Sigmoid colon (tissue), 7 donors: ENCODE measurements around the gene ZFPL1. TPM values are rescaled to one million over a fixed set of nuclear protein-coding genes. Genes with fewer than 3 reads are reported as not detected.

Experiments
- DNase-seq: peaks from one replicate; pipeline ENCODE4 v3.0.0-alpha.2; 2019
- H3K27ac ChIP-seq, 4 donors: fragments of 200-600 bp; sonication (generic); one replicate each; pipeline ENCODE4 v1.5.1; 2016 to 2019; ENCODE audit warnings: mild to moderate bottlenecking in 1 of 4
- H3K27me3 ChIP-seq, 3 donors: fragments of 200-600 bp; sonication (generic); one replicate each; pipeline ENCODE4 v1.5.1; 2019; ENCODE audit warnings: mild to moderate bottlenecking in 1 of 3
- H3K36me3 ChIP-seq, 4 donors: fragments of 200-600 bp; sonication (generic); one replicate each; pipeline ENCODE4 v1.5.1; 2016 to 2019
- H3K4me1 ChIP-seq, 4 donors: fragments of 200-600 bp; sonication (generic); one replicate each; pipeline ENCODE4 v1.5.1; 2017 to 2019
- H3K4me3 ChIP-seq, 4 donors: fragments of 200-600 bp; sonication (generic); one replicate each; pipeline ENCODE4 v1.5.1; 2017 to 2019; ENCODE audit warnings: mild to moderate bottlenecking in 2 of 4, moderate library complexity in 1 of 4
- H3K9me3 ChIP-seq, 4 donors: fragments of 200-600 bp in 3 of 4; sonication (generic) in 3 of 4; one replicate each; pipeline versions ENCODE4 v1.5.1 to v1.6.1; 2013 to 2019
- CTCF ChIP-seq, 4 experiments: fragments of 450-650 bp in 3 of 4; fragments of 200-600 bp in 1 of 4; IDR thresholded peaks; one replicate each; pipeline ENCODE4 v1.5.1; 2016 to 2019; ENCODE audit warnings: antibody characterized with exemption in 4 of 4, mild to moderate bottlenecking in 3 of 4, moderate library complexity in 2 of 4
- EP300 ChIP-seq, 4 donors: sonication (generic); formaldehyde crosslinking; IDR thresholded peaks; one replicate each; pipeline ENCODE4 v1.6.1; 2017; ENCODE audit warnings: antibody characterized with exemption in 4 of 4
- POLR2A ChIP-seq, 2 donors: fragments of 450-650 bp; IDR thresholded peaks; one replicate each; pipeline ENCODE4 v1.6.1; 2016; ENCODE audit warnings: antibody characterized with exemption in 2 of 2, mild to moderate bottlenecking in 2 of 2, moderate library complexity in 2 of 2
- POLR2AphosphoS5 ChIP-seq, 4 donors: sonication (generic); formaldehyde crosslinking; IDR thresholded peaks; one replicate each; pipeline ENCODE4 v1.6.1; 2017; ENCODE audit warnings: antibody characterized with exemption in 4 of 4
- WGBS, 2 donors: extraction: QIAGEN DNeasy Blood & Tissue Kit; methylation state at CpG; one replicate each; pipeline ENCODE4 v1.1.7; 2013; 5-methylcytosine and 5-hydroxymethylcytosine counted together
- intact Hi-C: fragments of 100-400 bp; cut with DNase I; formaldehyde crosslinking; loops from one replicate; pipeline ENCODE4 v1.15.1; 2023
- polyA plus RNA-seq, 3 donors: library from polyadenylated mRNA; stranded (reverse); fragments of 200-250 nt; gene quantifications; one replicate each; pipeline ENCODE4 v1.2.3, GENCODE V29; 2013
- total RNA-seq, 4 donors: library from RNA; depleted of rRNA; stranded (reverse); fragments of >200 nt; gene quantifications; one replicate each; pipeline ENCODE4 v1.1.0, GENCODE V29; 2016
- donor health status: healthy with polysubstance abuse.
- donor health status: Bipolar disorder and iron deficiency.
- donor health status: healthy.

Gene ZFPL1
- total and polyA plus RNA-seq, 7 donors = 26.1 to 61.5 (median 38.8) TPM

GRCh38 chr11:65111159-65111743 lies 27.2 kb downstream of the ZFPL1 start:
- peak overlapping the region; percentile 81 to 85 (median 82) for H3K27ac ChIP-seq
- no peak for DNase-seq
- H3K4me1 ChIP-seq = peaks cover 0 to 49% (median 41%) of the 10 kb centered on the region in 4 donors
- TF ChIP-seq POLR2A (IDR thresholded peaks at IDR 0.05) = no peak
- no peak for TF ChIP-seq EP300 (IDR thresholded peaks at IDR 0.05)
- TF ChIP-seq CTCF (IDR thresholded peaks at IDR 0.05) = no peak
- no peak for TF ChIP-seq POLR2AphosphoS5 (IDR thresholded peaks at IDR 0.05)
- 63 to 66% methylated on average over 31 of the region's 31 CpGs for WGBS, 2 donors
- H3K27me3 ChIP-seq = no peaks in the 10 kb centered on the region
- H3K36me3 ChIP-seq = peaks cover 9 to 39% (median 18%) of the 10 kb centered on the region in 4 donors
- intact Hi-C loops = loop anchor here (2.0 to 10.0 kb wide), 4 partner anchors 14 to 504 kb away; partner anchors contain the start of genes CAPN1, CDC42BPG, MAP3K11 and PCNX3
- peak overlapping the region in 3 of 4 donors; percentile 49 to 58 (median 49) for H3K4me3 ChIP-seq
- no peaks in the 10 kb centered on the region for H3K9me3 ChIP-seq

GRCh38 chr11:65111744-65112545 lies 27.9 kb downstream of the ZFPL1 start, which contains the start of gene TM7SF2:
Gene TM7SF2, plus strand, starts transcription at chr11:65111872. Its CDS starts 144 bp downstream, at chr11:65112016.
- peaks cover 9 to 39% (median 18%) of the 10 kb centered on the region in 4 donors for H3K36me3 ChIP-seq
- H3K27me3 ChIP-seq = no peaks in the 10 kb centered on the region
- H3K4me3 ChIP-seq = peak within 1 kb of the TSS; percentile 35 to 58 (median 49)
- DNase-seq = peak; percentile 98
- 1% methylated on average over 64 of the region's 64 CpGs for WGBS, 2 donors
- no peaks in the 10 kb centered on the region for H3K9me3 ChIP-seq
- no peak for TF ChIP-seq EP300 (IDR thresholded peaks at IDR 0.05)
- TF ChIP-seq POLR2A (IDR thresholded peaks at IDR 0.05) = peak; percentile 59 to 80
- TF ChIP-seq POLR2AphosphoS5 (IDR thresholded peaks at IDR 0.05) = peak; percentile 89 to 94 (median 90)
- H3K4me1 ChIP-seq = peaks cover 0 to 56% (median 48%) of the 10 kb centered on the region in 4 donors
- H3K27ac ChIP-seq = peak within 1 kb of the TSS; percentile 81 to 85 (median 82)
- intact Hi-C loops = loop anchor here (2.0 to 10.0 kb wide), 4 partner anchors 15 to 503 kb away; partner anchors contain the start of genes CAPN1, CDC42BPG, MAP3K11 and PCNX3

- Histone ChIP-seq H3K27me3 (no peaks in the 10 kb centered on the region), H3K4me1 (peaks cover 0 to 60% (median 50%) of the 10 kb centered on the region in 4 donors), H3K4me3 (peak overlapping the region; percentile 35 to 58 (median 49)), H3K9me3 (no peaks in the 10 kb centered on the region), H3K36me3 (peaks cover 8 to 32% (median 16%) of the 10 kb centered on the region in 4 donors), H3K27ac (peak overlapping the region; percentile 81 to 85 (median 82))
- peak; percentile 83 for DNase-seq
- intact Hi-C loops = loop anchor here (10.0 kb wide), 2 partner anchors 268 to 502 kb away; partner anchors contain the start of genes CDC42BPG, MAP3K11 and PCNX3
- 1% methylated on average over 57 of the region's 57 CpGs for WGBS, 2 donors
- TF ChIP-seq POLR2AphosphoS5 (IDR thresholded peaks at IDR 0.05) = peak in 2 of 4 donors; percentile 24 to 55
- no peak for TF ChIP-seq POLR2A (IDR thresholded peaks at IDR 0.05)
- no peak for TF ChIP-seq EP300 (IDR thresholded peaks at IDR 0.05)
- peak; percentile 62 to 92 (median 80) for TF ChIP-seq CTCF (IDR thresholded peaks at IDR 0.05)
These were observed 28.7 kb downstream of the ZFPL1 start for GRCh38 chr11:65112546-65113360.

- Histone ChIP-seq H3K4me1 (peaks cover 0 to 60% (median 53%) of the 10 kb centered on the region in 4 donors), H3K27me3 (no peaks in the 10 kb centered on the region), H3K36me3 (peaks cover 2 to 26% (median 9%) of the 10 kb centered on the region in 4 donors), H3K4me3 (peak overlapping the region; percentile 35 to 58 (median 49)), H3K9me3 (no peaks in the 10 kb centered on the region), H3K27ac (peak overlapping the region in 1 of 4 donors; percentile 81)
- TF ChIP-seq POLR2A (IDR thresholded peaks at IDR 0.05) = no peak
- no peak for TF ChIP-seq CTCF (IDR thresholded peaks at IDR 0.05)
- no peak for TF ChIP-seq EP300 (IDR thresholded peaks at IDR 0.05)
- TF ChIP-seq POLR2AphosphoS5 (IDR thresholded peaks at IDR 0.05) = no peak
- intact Hi-C loops = loop anchor here (10.0 kb wide), 2 partner anchors 269 to 501 kb away; partner anchors contain the start of genes CDC42BPG, MAP3K11 and PCNX3
- 5 to 16% methylated on average over 14 of the region's 14 CpGs for WGBS, 2 donors
- DNase-seq = peak; percentile 66
These were observed 29.3 kb downstream of the ZFPL1 start for GRCh38 chr11:65113361-65113756.
